Kidney (tissue), 14 donors: Measurements from ENCODE around the gene KMT2C. TPM values are rescaled to one million over a fixed set of nuclear protein-coding genes. Genes with fewer than 3 reads are reported as not detected.
"Not testable (repeated sequence)": the region's sequence is repeated elsewhere in the genome, so short reads cannot be mapped to it uniquely, and the experiment has no call there.

Source experiments
- DNase-seq, 5 donors: peaks; one replicate each; pipeline ENCODE4 v3.0.0-alpha.2; 2013 to 2020
- FAIRE-seq: peaks from 2 replicates; lab custom pipeline; 2012; peaks lifted over from hg19 to GRCh38; lab: Jason Lieb, UNC
- H3K27ac ChIP-seq, 2 donors: one replicate each; pipeline ENCODE4 v1.7.0; 2013; ENCODE audit warnings: low read depth in 2 of 2, low read length in 2 of 2, inconsistent platforms in 1 of 2
- H3K27me3 ChIP-seq: one replicate; pipeline ENCODE4 v1.7.1; 2013; ENCODE audit warnings: low read length, inconsistent platforms; ENCODE audit not compliant: control insufficient read depth, insufficient read depth
- H3K36me3 ChIP-seq, 3 donors: one replicate each; pipeline versions ENCODE4 v1.7.0 to v1.7.1; 2013; ENCODE audit warnings: low read length in 3 of 3, control low read depth in 1 of 3, inconsistent platforms in 1 of 3; ENCODE audit not compliant: insufficient read depth in 3 of 3, control insufficient read depth in 2 of 3
- H3K4me1 ChIP-seq, 3 donors: one replicate each; pipeline versions ENCODE4 v1.7.0 to v1.7.1; 2013; ENCODE audit warnings: low read length in 3 of 3, inconsistent platforms in 1 of 3, low read depth in 1 of 3; ENCODE audit not compliant: control insufficient read depth in 2 of 3, insufficient read depth in 2 of 3
- H3K4me3 ChIP-seq, 3 donors: one replicate each; pipeline versions ENCODE4 v1.7.0 to v1.8.1; 2013; ENCODE audit warnings: low read length in 3 of 3, control low read depth in 1 of 3, inconsistent platforms in 1 of 3
- H3K9ac ChIP-seq, 3 donors: one replicate each; pipeline versions ENCODE4 v1.7.0 to v1.7.1; 2013; ENCODE audit warnings: low read length in 3 of 3, control low read depth in 1 of 3, inconsistent platforms in 1 of 3
- H3K9me3 ChIP-seq, 3 donors: one replicate each; pipeline versions ENCODE4 v1.7.0 to v1.7.1; 2013; ENCODE audit warnings: low read length in 3 of 3, control low read depth in 1 of 3, inconsistent platforms in 1 of 3; ENCODE audit not compliant: control insufficient read depth in 2 of 3, insufficient read depth in 1 of 3
- CTCF ChIP-seq: IDR thresholded peaks from 3 replicates; pipeline ENCODE4 v1.5.1; 2012; ENCODE audit warnings: mild to moderate bottlenecking, moderate library complexity, borderline replicate concordance; ENCODE audit not compliant: insufficient read depth; ENCODE audit errors: extremely low read depth
- intact Hi-C: fragments of 100-400 bp; cut with DNase I; formaldehyde crosslinking; loops from one replicate; pipeline ENCODE4 v1.11.1; 2022
- polyA plus RNA-seq: library from polyadenylated mRNA; stranded (reverse); fragments of 350-450 nt; fragmentation: Illumina TruSeq; extraction: RNeasy Lipid Tissue Mini Kit (QIAGEN cat#74804); gene quantifications from one replicate; pipeline ENCODE4 v1.2.3, GENCODE V29; 2014; ENCODE audit warnings: low read depth, low replicate concordance; ENCODE audit not compliant: insufficient read depth
- total RNA-seq: library from RNA; stranded (reverse); fragmentation: NEBNext Ultra II Directional; extraction: Animal tissue kit (Norgen Biotek cat#: 25700); gene quantifications from one replicate; pipeline ENCODE4 v1.2.1, GENCODE V29; 2021
- donor health status: control.
- donor health status: control.
- donor health status: control.
- donor health status: control.
- donor health status: control.
- donor health status: DM: yes; HTN: yes; CAD: no.
- donor health status: Normal renal cell carcinoma (clear cell type).

The KMT2C gene
- total and polyA plus RNA-seq, 2 donors from 2014 or later, result 4.8 to 102 TPM

- H3K4me3 ChIP-seq, result no peak overlapping the region
- no peaks in the 10 kb centered on the region for H3K27me3 ChIP-seq
- H3K9ac ChIP-seq, result no peak overlapping the region
- H3K36me3 ChIP-seq, result no peaks in the 10 kb centered on the region
- H3K4me1 ChIP-seq, result no peaks in the 10 kb centered on the region
- DNase-seq (no peak), FAIRE-seq (no peak)
- TF ChIP-seq CTCF, result no peak
- intact Hi-C loops, result no loop called here
- H3K9me3 ChIP-seq, result peaks cover 0 to 3% (median 0%) of the 10 kb centered on the region in 3 donors
- no peak overlapping the region for H3K27ac ChIP-seq
These were observed 29.3 kb downstream of the KMT2C start for GRCh38 chr7:152406491-152406890.

GRCh38 chr7:152406030-152406429 is 29.8 kb downstream of the KMT2C start:
- H3K27me3 ChIP-seq, H3K9ac ChIP-seq, H3K36me3 ChIP-seq, H3K27ac ChIP-seq, H3K4me1 ChIP-seq, H3K9me3 ChIP-seq, FAIRE-seq, DNase-seq, intact Hi-C loops, H3K4me3 ChIP-seq: not testable (repeated sequence)

GRCh38 chr7:152403726-152404125 is 32.1 kb downstream of the KMT2C start:
- Histone ChIP-seq H3K36me3 (no peaks in the 10 kb centered on the region), H3K27me3 (no peaks in the 10 kb centered on the region), H3K4me1 (no peaks in the 10 kb centered on the region), H3K4me3 (no peak overlapping the region), H3K27ac (no peak overlapping the region), H3K9me3 (peaks cover 0 to 3% (median 0%) of the 10 kb centered on the region in 3 donors), H3K9ac (no peak overlapping the region)
- no peak for DNase-seq
- intact Hi-C loops, result no loop called here
- FAIRE-seq, result no peak
- TF ChIP-seq CTCF, result no peak

GRCh38 chr7:152402384-152403250 is 33.2 kb downstream of the KMT2C start:
- FAIRE-seq, result peak; percentile 46
- H3K27ac ChIP-seq, result no peak overlapping the region
- no peak overlapping the region for H3K4me3 ChIP-seq
- no peaks in the 10 kb centered on the region for H3K27me3 ChIP-seq
- DNase-seq, result no peak
- intact Hi-C loops, result no loop called here
- peaks cover 0 to 3% (median 0%) of the 10 kb centered on the region in 3 donors for H3K9me3 ChIP-seq
- H3K4me1 ChIP-seq, result no peaks in the 10 kb centered on the region
- no peak for TF ChIP-seq CTCF
- H3K9ac ChIP-seq, result no peak overlapping the region
- H3K36me3 ChIP-seq, result no peaks in the 10 kb centered on the region
